ENCODE results near the gene CCL23.
A peak's percentile ranks its signal among the peaks of the same experiment; 100 is the strongest.

CCL23 gene

GRCh38 chr17:35968520-35969054 lies 49.2 kb downstream of the CCL23 start:
- no peak for DNase-seq

GRCh38 chr17:35965272-35965671 lies 52.5 kb downstream of the CCL23 start:
- peak; percentile 22 for DNase-seq

- no peak for DNase-seq
Measured at GRCh38 chr17:35963663-35964062, 54.1 kb downstream of the CCL23 start.

Measured in activated CD4-positive, alpha-beta T cell treated with anti-CD3 and anti-CD28 coated beads, Interleukin-2, Interleukin-6, amounts not matched to agents 100 ng/mL and 50 ng/mL, durations not matched to agents 16 hours and 8 hours (primary cell).